GM21529 (cell line): ENCODE measurements around the gene ZNF521.

Experiments
- ATAC-seq: cut with Tn5 transposase; IDR thresholded peaks from one replicate; pipeline ENCODE4 v1.9.1; 2021; ENCODE audit not compliant: unreplicated experiment

The ZNF521 gene

GRCh38 chr18:25340762-25341161 is 11.2 kb downstream of the ZNF521 start:
- no peak for ATAC-seq

- ATAC-seq: no peak
Measured at GRCh38 chr18:25335676-25336075, 16.3 kb downstream of the ZNF521 start.

- no peak for ATAC-seq
Measured at GRCh38 chr18:25335062-25335461, 16.9 kb downstream of the ZNF521 start.

GRCh38 chr18:25334588-25334987 is 17.4 kb downstream of the ZNF521 start:
- ATAC-seq: no peak

- no peak for ATAC-seq
Measured at GRCh38 chr18:25332002-25332401, 20.0 kb downstream of the ZNF521 start.

- ATAC-seq: no peak
Measured at GRCh38 chr18:25329783-25330182, 22.2 kb downstream of the ZNF521 start.

- ATAC-seq: no peak
Measured at GRCh38 chr18:25327584-25327983, 24.4 kb downstream of the ZNF521 start.

GRCh38 chr18:25326361-25326952 is 25.5 kb downstream of the ZNF521 start:
- no peak for ATAC-seq

GRCh38 chr18:25322806-25323205 is 29.2 kb downstream of the ZNF521 start:
- ATAC-seq: no peak

GRCh38 chr18:25316381-25317018 is 35.5 kb downstream of the ZNF521 start:
- ATAC-seq: no peak

GRCh38 chr18:25314838-25315190 is 37.2 kb downstream of the ZNF521 start:
- ATAC-seq: no peak

- ATAC-seq: no peak
Measured at GRCh38 chr18:25314151-25314837, 37.7 kb downstream of the ZNF521 start.

- ATAC-seq: no peak
Measured at GRCh38 chr18:25313268-25313667, 38.7 kb downstream of the ZNF521 start.

- ATAC-seq: no peak
Measured at GRCh38 chr18:25310045-25310444, 41.9 kb downstream of the ZNF521 start.

- no peak for ATAC-seq
Measured at GRCh38 chr18:25308381-25308780, 43.6 kb downstream of the ZNF521 start.

- no peak for ATAC-seq
Measured at GRCh38 chr18:25307192-25307591, 44.8 kb downstream of the ZNF521 start.

GRCh38 chr18:25306671-25307070 is 45.3 kb downstream of the ZNF521 start:
- no peak for ATAC-seq

- ATAC-seq: no peak
Measured at GRCh38 chr18:25305584-25305983, 46.4 kb downstream of the ZNF521 start.

- ATAC-seq: no peak
Measured at GRCh38 chr18:25300492-25300891, 51.5 kb downstream of the ZNF521 start.

GRCh38 chr18:25299426-25300300 is 52.3 kb downstream of the ZNF521 start:
- no peak for ATAC-seq

GRCh38 chr18:25298853-25299274 is 53.1 kb downstream of the ZNF521 start:
- no peak for ATAC-seq
